HK-2 (cell line): ENCODE measurements around the gene BOK.
A peak's percentile ranks its signal among the peaks of the same experiment; 100 is the strongest.
"Not testable (repeated sequence)": the region's sequence is repeated elsewhere in the genome, so short reads cannot be mapped to it uniquely, and the experiment has no call there.

Experiments used
- DNase-seq: peaks from one replicate; pipeline ENCODE4 v3.0.0-alpha.2; 2018; ENCODE audit not compliant: unreplicated experiment

BOK gene

GRCh38 chr2:241558532-241559322 lies at the start of gene BOK:
Gene BOK (plus strand): TSS chr2:241558745. CDS start chr2:241559484, 739 bp downstream.
- DNase-seq, result peak; percentile 87

GRCh38 chr2:241509155-241509784 lies 49.3 kb upstream of the BOK start:
- DNase-seq, result peak; percentile 45

GRCh38 chr2:241511091-241511741 lies 47.3 kb upstream of the BOK start:
- DNase-seq, result no peak

- no peak for DNase-seq
Measured at GRCh38 chr2:241514553-241514952, 44.0 kb upstream of the BOK start.

- DNase-seq, result no peak
Measured at GRCh38 chr2:241514986-241515737, 43.4 kb upstream of the BOK start.

- no peak for DNase-seq
Measured at GRCh38 chr2:241516520-241516965, 42.0 kb upstream of the BOK start.

- no peak for DNase-seq
Measured at GRCh38 chr2:241517297-241517696, 41.2 kb upstream of the BOK start.

- DNase-seq, result no peak
Measured at GRCh38 chr2:241519669-241520068, 38.9 kb upstream of the BOK start.

- no peak for DNase-seq
Measured at GRCh38 chr2:241522477-241522876, 36.1 kb upstream of the BOK start.

- DNase-seq, result not testable (repeated sequence)
Measured at GRCh38 chr2:241525818-241526780, 32.4 kb upstream of the BOK start.

GRCh38 chr2:241530571-241530970 lies 28.0 kb upstream of the BOK start:
- DNase-seq, result no peak

- DNase-seq, result no peak
Measured at GRCh38 chr2:241531161-241531722, 27.3 kb upstream of the BOK start.

- no peak for DNase-seq
Measured at GRCh38 chr2:241532168-241532567, 26.4 kb upstream of the BOK start.

GRCh38 chr2:241532733-241533601 lies 25.6 kb upstream of the BOK start:
- DNase-seq, result no peak

- DNase-seq, result no peak
Measured at GRCh38 chr2:241534293-241534692, 24.3 kb upstream of the BOK start.

GRCh38 chr2:241534701-241535375 lies 23.7 kb upstream of the BOK start:
- no peak for DNase-seq

GRCh38 chr2:241535871-241536655 lies 22.5 kb upstream of the BOK start:
- no peak for DNase-seq
